ENCODE data around the gene ZFPM1. TPM values are rescaled to one million over a fixed set of nuclear protein-coding genes. Genes with fewer than 3 reads are reported as not detected.
"Not testable (repeated sequence)": the region's sequence is repeated elsewhere in the genome, so short reads cannot be mapped to it uniquely, and the experiment has no call there.

Gene ZFPM1
- total RNA-seq, 1 donor from 2014 or later: 5.6 TPM

GRCh38 chr16:88407042-88407420 lies 46.0 kb upstream of the ZFPM1 start:
- H3K4me1 ChIP-seq: no peaks in the 10 kb centered on the region
- H3K36me3 ChIP-seq: no peaks in the 10 kb centered on the region
- no peaks in the 10 kb centered on the region for H3K9me3 ChIP-seq
- TF ChIP-seq, protein P1, sequence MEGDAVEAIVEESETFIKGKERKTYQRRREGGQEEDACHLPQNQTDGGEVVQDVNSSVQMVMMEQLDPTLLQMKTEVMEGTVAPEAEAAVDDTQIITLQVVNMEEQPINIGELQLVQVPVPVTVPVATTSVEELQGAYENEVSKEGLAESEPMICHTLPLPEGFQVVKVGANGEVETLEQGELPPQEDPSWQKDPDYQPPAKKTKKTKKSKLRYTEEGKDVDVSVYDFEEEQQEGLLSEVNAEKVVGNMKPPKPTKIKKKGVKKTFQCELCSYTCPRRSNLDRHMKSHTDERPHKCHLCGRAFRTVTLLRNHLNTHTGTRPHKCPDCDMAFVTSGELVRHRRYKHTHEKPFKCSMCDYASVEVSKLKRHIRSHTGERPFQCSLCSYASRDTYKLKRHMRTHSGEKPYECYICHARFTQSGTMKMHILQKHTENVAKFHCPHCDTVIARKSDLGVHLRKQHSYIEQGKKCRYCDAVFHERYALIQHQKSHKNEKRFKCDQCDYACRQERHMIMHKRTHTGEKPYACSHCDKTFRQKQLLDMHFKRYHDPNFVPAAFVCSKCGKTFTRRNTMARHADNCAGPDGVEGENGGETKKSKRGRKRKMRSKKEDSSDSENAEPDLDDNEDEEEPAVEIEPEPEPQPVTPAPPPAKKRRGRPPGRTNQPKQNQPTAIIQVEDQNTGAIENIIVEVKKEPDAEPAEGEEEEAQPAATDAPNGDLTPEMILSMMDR (IDR thresholded peaks at IDR 0.05): no peak
- intact Hi-C loops (cut with DNase I): no loop called here
- no peak overlapping the region for H3K4me3 ChIP-seq
- no peak overlapping the region for H3K27ac ChIP-seq
- no peak for ATAC-seq
- no peaks in the 10 kb centered on the region for H3K27me3 ChIP-seq (ENCODE audit: low read depth)
- DNase-seq: no peak

- no peak overlapping the region for H3K27ac ChIP-seq
- ATAC-seq (no peak), DNase-seq (no peak)
- H3K27me3 ChIP-seq (ENCODE audit: low read depth): no peaks in the 10 kb centered on the region
- TF ChIP-seq, protein P1 (IDR thresholded peaks at IDR 0.05): no peak
- no peaks in the 10 kb centered on the region for H3K9me3 ChIP-seq
- H3K4me3 ChIP-seq: no peak overlapping the region
- H3K4me1 ChIP-seq: no peaks in the 10 kb centered on the region
- intact Hi-C loops (cut with DNase I): no loop called here
- no peaks in the 10 kb centered on the region for H3K36me3 ChIP-seq
Observed at GRCh38 chr16:88407807-88408206, 45.3 kb upstream of the ZFPM1 start.

DNA sequence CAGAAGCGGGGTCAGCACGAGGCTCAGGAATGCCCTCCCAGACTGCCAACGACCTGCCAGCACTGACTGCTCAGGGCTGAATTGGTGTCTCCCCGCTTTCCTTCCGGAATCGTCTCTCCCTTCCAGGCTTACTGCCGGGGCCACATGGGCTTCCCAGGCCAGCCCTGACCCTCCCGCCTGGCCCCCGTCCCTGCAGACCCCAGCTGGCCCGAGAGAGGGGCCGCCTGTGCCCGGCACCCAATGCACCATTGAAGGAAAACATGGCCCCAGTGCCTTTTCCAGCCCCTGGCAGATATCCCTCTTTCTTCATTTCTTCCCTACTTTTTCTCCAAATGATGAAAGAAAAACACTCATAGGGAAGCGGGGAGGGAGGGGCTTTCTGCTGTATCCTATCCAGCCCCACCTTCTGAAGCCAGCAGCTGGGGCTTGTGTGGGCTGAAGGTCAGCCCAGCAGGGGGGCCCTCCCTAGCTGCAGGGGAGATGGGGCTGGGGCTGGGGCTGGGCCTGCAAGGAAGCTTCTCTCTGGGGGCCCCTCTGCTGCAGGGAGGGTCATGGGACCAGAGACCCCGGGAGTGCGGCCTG lies 44.4 kb upstream of the ZFPM1 start:
- TF ChIP-seq, protein P1 (IDR thresholded peaks at IDR 0.05): no peak
- Histone ChIP-seq H3K27me3 (ENCODE audit: low read depth) (no peaks in the 10 kb centered on the region), H3K36me3 (no peaks in the 10 kb centered on the region), H3K27ac (no peak overlapping the region), H3K4me3 (no peak overlapping the region), H3K4me1 (no peaks in the 10 kb centered on the region), H3K9me3 (no peaks in the 10 kb centered on the region)
- ATAC-seq (no peak), DNase-seq (no peak)
- intact Hi-C loops (cut with DNase I): no loop called here

DNA sequence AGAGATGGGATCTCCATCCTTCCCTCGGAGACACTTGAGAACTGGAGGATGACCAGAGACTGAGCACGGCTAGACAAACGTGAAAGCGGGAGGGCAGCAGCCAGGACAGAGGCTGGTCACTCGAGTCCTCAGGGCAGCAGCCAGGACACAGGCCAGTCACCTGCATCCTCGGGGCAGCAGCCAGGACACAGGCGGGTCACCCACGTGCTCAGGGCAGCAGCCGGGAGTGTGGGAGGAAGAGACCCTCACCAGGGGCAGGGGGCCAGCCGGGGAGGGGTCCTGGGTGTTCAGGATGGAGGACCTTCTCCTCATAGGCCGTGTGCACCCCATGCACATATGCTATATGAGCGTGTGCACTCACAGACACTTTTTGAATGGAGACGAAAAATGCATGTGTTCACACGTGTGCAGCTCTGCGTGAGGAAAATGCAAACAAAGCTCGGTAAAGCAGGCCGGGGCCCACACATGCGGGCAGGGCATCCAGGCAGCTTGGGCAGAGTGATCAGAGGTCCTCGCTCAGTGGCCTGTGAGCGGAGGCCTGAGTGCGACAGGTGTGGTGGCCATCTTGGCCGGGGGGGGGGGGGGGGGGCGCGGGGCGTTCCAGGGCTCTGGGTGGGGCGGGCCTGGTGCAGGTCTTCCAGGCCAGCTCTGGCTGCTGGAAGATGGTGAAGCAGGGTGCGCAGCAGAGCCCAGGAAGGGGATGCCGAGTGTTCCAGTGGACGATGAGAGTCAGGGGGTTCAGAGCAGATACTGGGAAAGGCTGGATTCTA lies 43.6 kb upstream of the ZFPM1 start:
- no peak for DNase-seq
- H3K36me3 ChIP-seq: no peaks in the 10 kb centered on the region
- H3K4me1 ChIP-seq: no peaks in the 10 kb centered on the region
- ATAC-seq: no peak
- TF ChIP-seq, protein P1 (IDR thresholded peaks at IDR 0.05): no peak
- H3K27ac ChIP-seq: no peak overlapping the region
- H3K27me3 ChIP-seq (ENCODE audit: low read depth): no peaks in the 10 kb centered on the region
- intact Hi-C loops (cut with DNase I): no loop called here
- H3K4me3 ChIP-seq: no peak overlapping the region
- H3K9me3 ChIP-seq: no peaks in the 10 kb centered on the region

DNA sequence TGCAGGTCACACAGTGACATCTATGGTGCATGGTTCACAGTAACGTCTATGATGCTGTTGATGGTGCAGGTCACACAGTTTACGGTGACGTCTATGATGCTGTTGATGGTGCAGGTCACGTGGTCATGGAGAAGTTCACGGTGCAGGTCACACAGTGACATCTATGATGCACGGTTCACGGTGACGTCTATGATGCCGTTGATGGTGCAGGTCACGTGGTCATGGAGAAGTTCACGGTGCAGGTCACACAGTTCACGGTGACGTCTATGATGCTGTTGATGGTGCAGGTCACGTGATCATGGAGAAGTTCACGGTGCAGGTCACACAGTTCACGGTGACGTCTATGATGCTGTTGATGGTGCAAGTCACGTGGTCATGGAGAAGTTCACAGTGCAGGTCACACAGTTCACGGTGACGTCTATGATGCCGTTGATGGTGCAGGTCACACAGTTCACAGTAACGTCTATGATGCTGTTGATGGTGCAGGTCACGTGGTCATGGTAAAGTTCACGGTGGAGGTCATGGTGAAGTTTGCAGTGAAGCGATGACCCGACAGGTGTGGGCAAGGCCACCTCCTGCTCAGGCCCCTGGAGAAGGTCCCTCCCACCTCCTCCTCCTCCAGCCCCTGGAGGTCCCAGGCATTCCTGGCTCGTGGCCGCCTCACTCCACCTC lies 42.6 kb upstream of the ZFPM1 start:
- H3K4me3 ChIP-seq; H3K36me3 ChIP-seq; H3K9me3 ChIP-seq; ATAC-seq; H3K4me1 ChIP-seq; H3K27me3 ChIP-seq (ENCODE audit: low read depth); intact Hi-C loops (cut with DNase I); DNase-seq; H3K27ac ChIP-seq: not testable (repeated sequence)

All from lower lobe of right lung (tissue), 2 donors.